Measurements from ENCODE around the gene TTC12. TPM values are rescaled to one million over a fixed set of nuclear protein-coding genes. Genes with fewer than 3 reads are reported as not detected.

TTC12 gene
- total and polyA plus RNA-seq, 2 of the 13 experiments (the other 11 are each of a cell fraction or from before 2014, with no cell fraction given), result 5.4 to 11.6 TPM

GRCh38 chr11:113288286-113288863, 26.0 kb upstream of the TTC12 start (continued):
- TF ChIP-seq ZFY (CRISPR knock-in tag; IDR thresholded peaks at IDR 0.05) (no peak), ZNF350 (CRISPR knock-in tag; IDR thresholded peaks at IDR 0.05; ENCODE audit: borderline replicate concordance, low read depth) (no peak), CBX2 (IDR thresholded peaks at IDR 0.05; ENCODE audit: low read depth, low read length) (no peak), CBX2 (CRISPR knock-in tag; IDR thresholded peaks at IDR 0.05; ENCODE audit: low read depth) (no peak), SALL1 (CRISPR knock-in tag; IDR thresholded peaks at IDR 0.05) (0 out of 2 replicates have a peak, but pooled peaks have one; percentile 29), FOXA3 (CRISPR knock-in tag; IDR thresholded peaks at IDR 0.05) (0 out of 2 replicates have a peak, but pooled peaks have one; percentile 12), HNRNPUL1 (IDR thresholded peaks at IDR 0.05; ENCODE audit: low read depth, low read length) (no peak), THAP8 (CRISPR knock-in tag; IDR thresholded peaks at IDR 0.05; ENCODE audit: borderline replicate concordance) (no peak), BCLAF1 (IDR thresholded peaks at IDR 0.05) (no peak), SOX6 (IDR thresholded peaks at IDR 0.05) (no peak), SOX6 (CRISPR knock-in tag; IDR thresholded peaks at IDR 0.05) (peak; percentile 38; the same call in 1 of the 2 replicates), ARID5B (CRISPR knock-in tag; IDR thresholded peaks at IDR 0.05) (0 out of 2 replicates have a peak, but pooled peaks have one; percentile 26), PATZ1 (CRISPR knock-in tag; IDR thresholded peaks at IDR 0.05) (peak; percentile 86), ZNF207 (IDR thresholded peaks at IDR 0.05; ENCODE audit: borderline replicate concordance) (no peak), GFI1 (CRISPR knock-in tag; IDR thresholded peaks at IDR 0.05; ENCODE audit: borderline replicate concordance) (0 out of 2 replicates have a peak, but pooled peaks have one; percentile 16), DNMT1 (CRISPR knock-in tag; IDR thresholded peaks at IDR 0.05) (no peak), EP300 (IDR thresholded peaks at IDR 0.05; ENCODE audit: low read depth in 2 of 2, low read length in 2 of 2) (peak in 1 of 2 experiments; percentile 47; a peak in 1 of 4 replicates), EP300 (CRISPR knock-in tag; IDR thresholded peaks at IDR 0.05; ENCODE audit: borderline replicate concordance) (no peak), HIVEP1 (CRISPR knock-in tag; IDR thresholded peaks at IDR 0.05) (no peak)

All from HepG2 (cell line).